ENCODE results near the gene ENO3. TPM values are rescaled to one million over a fixed set of nuclear protein-coding genes. Genes with fewer than 3 reads are reported as not detected.

The ENO3 gene
- total RNA-seq, 4 donors from 2014 or later = 1,434 to 5,473 (median 3,204) TPM

GRCh38 chr17:4948166-4948930, 2.6 kb upstream of the ENO3 start, which contains the start of gene PFN1:
TSS of gene PFN1 (minus strand) at chr17:4948530. CDS start at chr17:4948394, 136 bp downstream.
- peaks cover 52 to 58% of the 10 kb centered on the region in 2 donors for H3K4me1 ChIP-seq
- in situ Hi-C loops (cut with MboI; ENCODE audit: low sequenced_read_pairs in 4 of 4) = no loop called here

DNA sequence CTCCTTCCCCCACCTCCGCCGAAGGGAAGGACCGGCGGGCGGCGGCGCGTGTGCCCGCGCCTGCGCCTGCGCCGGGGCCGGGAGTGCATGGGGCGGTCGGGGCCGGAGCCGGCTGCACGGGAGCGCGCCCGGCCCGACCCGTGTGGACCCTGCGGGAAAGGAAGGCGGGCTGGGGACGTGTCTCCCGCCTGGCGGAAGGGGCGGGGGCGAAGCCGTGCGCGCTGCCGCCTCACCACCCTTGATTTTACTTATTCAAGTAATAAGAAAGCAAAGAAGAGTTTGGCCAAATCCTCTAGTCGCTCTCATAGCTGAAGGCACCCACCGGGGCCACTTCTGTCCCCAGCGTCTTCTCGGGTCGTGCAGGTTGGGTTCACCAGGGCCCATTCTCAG, 2.0 kb upstream of the ENO3 start:
- DNase-seq (peak; percentile 71 to 86), ATAC-seq (peak; percentile 47 to 53)
- Histone ChIP-seq H3K4me3 (peak overlapping the region; percentile 85 to 99 (median 96)), H3K27ac (peak overlapping the region; percentile 96 to 100 (median 98)), H3K36me3 (peaks cover 0 to 22% of the 10 kb centered on the region in 2 donors), H3K27me3 (no peaks in the 10 kb centered on the region), H3K4me1 (peaks cover 58 to 64% of the 10 kb centered on the region in 2 donors), H3K9me3 (no peaks in the 10 kb centered on the region)
- in situ Hi-C loops (cut with MboI; ENCODE audit: low sequenced_read_pairs in 4 of 4) = no loop called here
- TF ChIP-seq POLR2A (IDR thresholded peaks at IDR 0.05) = peak; percentile 15 to 78
- no peak for TF ChIP-seq CTCF (IDR thresholded peaks at IDR 0.05 in 4 of 5, conservative IDR thresholded peaks at IDR 0.05 in 1 of 5)
- intact Hi-C loops (cut with DNase I; ENCODE audit: low total_unique reads) = loop anchor here (1.0 kb wide), 2 partner anchors 18 to 51 kb away; partner anchors contain the start of gene SPAG7

More at GRCh38 chr17:4948166-4948930, 2.6 kb upstream of the ENO3 start, which contains the start of gene PFN1:
- Histone ChIP-seq H3K27me3 (no peaks in the 10 kb centered on the region), H3K36me3 (peaks cover 0 to 27% of the 10 kb centered on the region in 2 donors), H3K9me3 (no peaks in the 10 kb centered on the region), H3K4me3 (peak within 1 kb of the TSS; percentile 85 to 99 (median 96)), H3K27ac (peak within 1 kb of the TSS; percentile 96 to 100 (median 98))
- peak; percentile 86 to 92 for DNase-seq
- no peak for TF ChIP-seq CTCF (IDR thresholded peaks at IDR 0.05 in 4 of 5, conservative IDR thresholded peaks at IDR 0.05 in 1 of 5)
- peak; percentile 91 to 96 for TF ChIP-seq POLR2A (IDR thresholded peaks at IDR 0.05)
- intact Hi-C loops (cut with DNase I; ENCODE audit: low total_unique reads) = loop anchor here (1.0 kb wide), 1 partner anchor 52 kb away; no protein-coding TSS in a partner anchor
- peak; percentile 47 to 64 for ATAC-seq

DNA sequence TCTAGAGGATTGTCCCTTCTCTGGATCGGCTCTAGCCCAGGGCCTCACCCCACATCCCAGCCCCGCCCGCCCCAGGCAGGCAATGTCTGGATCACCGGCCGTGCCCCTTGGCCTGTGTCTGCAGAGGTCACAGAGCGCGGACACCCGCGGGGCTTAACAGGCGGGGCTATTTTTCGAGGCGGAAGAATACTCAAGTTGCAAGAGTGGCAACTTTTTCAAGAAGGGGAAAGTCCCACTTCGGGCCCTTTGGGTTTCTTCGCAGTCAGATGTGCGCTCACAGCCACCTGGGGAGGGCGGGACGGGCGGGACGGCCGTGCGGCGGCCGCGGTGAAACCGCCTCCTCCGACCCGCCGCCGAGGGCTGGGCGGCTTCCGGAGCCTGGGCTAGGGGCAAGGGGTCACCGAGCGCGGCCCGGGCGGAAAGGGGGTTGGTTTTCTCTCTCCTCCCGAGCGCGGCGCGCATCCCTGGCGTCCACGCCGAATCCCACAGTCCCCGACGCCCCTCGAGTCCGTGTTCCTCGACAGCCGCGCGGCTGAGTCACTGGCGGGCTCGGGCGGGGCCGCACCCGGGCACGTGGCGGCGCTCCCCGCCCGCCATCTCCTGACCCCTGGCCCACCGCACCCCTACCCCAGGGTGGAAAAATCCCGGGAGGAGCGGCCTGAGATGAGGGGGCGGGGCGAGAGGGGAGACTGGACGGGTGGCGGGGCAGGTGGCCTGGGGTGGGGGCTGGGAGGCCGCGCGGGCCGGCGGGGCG, 1.4 kb upstream of the ENO3 start:
- H3K4me3 ChIP-seq = peak overlapping the region; percentile 85 to 99 (median 96)
- DNase-seq (peak; percentile 79 to 89), ATAC-seq (peak; percentile 11 to 12)
- intact Hi-C loops (cut with DNase I; ENCODE audit: low total_unique reads) = loop anchor here (1.0 to 5.0 kb wide), 2 partner anchors 18 to 1032 kb away; partner anchors contain the start of genes P2RX1 and SPAG7
- H3K36me3 ChIP-seq = peaks cover 0 to 22% of the 10 kb centered on the region in 2 donors
- TF ChIP-seq POLR2A (IDR thresholded peaks at IDR 0.05) = peak; percentile 36 to 45
- TF ChIP-seq CTCF (IDR thresholded peaks at IDR 0.05 in 4 of 5, conservative IDR thresholded peaks at IDR 0.05 in 1 of 5) = no peak
- H3K27ac ChIP-seq = peak overlapping the region; percentile 96 to 100 (median 98)
- H3K27me3 ChIP-seq = no peaks in the 10 kb centered on the region
- no peaks in the 10 kb centered on the region for H3K9me3 ChIP-seq
- peaks cover 62 to 67% of the 10 kb centered on the region in 2 donors for H3K4me1 ChIP-seq
- in situ Hi-C loops (cut with MboI; ENCODE audit: low sequenced_read_pairs in 4 of 4) = no loop called here

GRCh38 chr17:4950075-4950745, 709 bp upstream of the ENO3 start:
- H3K36me3 ChIP-seq = peaks cover 0 to 17% of the 10 kb centered on the region in 2 donors
- peak in 1 of 2 donors; percentile 71 for DNase-seq
- H3K4me3 ChIP-seq = peak overlapping the region; percentile 85 to 99 (median 96)
- no peaks in the 10 kb centered on the region for H3K27me3 ChIP-seq
- peak overlapping the region; percentile 96 to 100 (median 98) for H3K27ac ChIP-seq
- peaks cover 61 to 65% of the 10 kb centered on the region in 2 donors for H3K4me1 ChIP-seq
- in situ Hi-C loops (cut with MboI; ENCODE audit: low sequenced_read_pairs in 4 of 4) (no loop called here), intact Hi-C loops (cut with DNase I; ENCODE audit: low total_unique reads) (loop anchor here (5.0 kb wide), 1 partner anchor 1033 kb away; the partner anchor contains the start of gene P2RX1)
- peak in 1 of 2 donors; percentile 12 for ATAC-seq
- no peaks in the 10 kb centered on the region for H3K9me3 ChIP-seq
- peak; percentile 69 to 72 for TF ChIP-seq POLR2A (IDR thresholded peaks at IDR 0.05)
- no peak for TF ChIP-seq CTCF (IDR thresholded peaks at IDR 0.05 in 4 of 5, conservative IDR thresholded peaks at IDR 0.05 in 1 of 5)

Measured in gastrocnemius medialis (tissue), 4 donors.